Lung microvascular endothelial cell (primary cell): Measurements from ENCODE around the gene DTX1. TPM values are rescaled to one million over a fixed set of nuclear protein-coding genes. Genes with fewer than 3 reads are reported as not detected.

ENCODE experiments used
- DNase-seq, 2 donors: peaks; one replicate each; pipeline versions ENCODE4 v3.0.0 to v3.0.0-alpha.2; 2010; ENCODE audit warnings: low read depth in 2 of 2
- total RNA-seq: library from RNA; depleted of rRNA; stranded (reverse); fragments of >200 nt; gene quantifications from 2 replicates; pipeline ENCODE4 v1.2.1, GENCODE V29; 2014

The DTX1 gene
- total RNA-seq, 1 donor from 2014 or later: 4.6 TPM

- no peak for DNase-seq
Measured at GRCh38 chr12:113055594-113056380, 743 bp upstream of the DTX1 start.

GRCh38 chr12:113056381-113056630 lies 224 bp upstream of the DTX1 start:
- no peak for DNase-seq

GRCh38 chr12:113057565-113058485 lies 1.3 kb downstream of the DTX1 start:
- no peak for DNase-seq

GRCh38 chr12:113058553-113058952 lies 2.0 kb downstream of the DTX1 start:
- no peak for DNase-seq

GRCh38 chr12:113059071-113059595 lies 2.6 kb downstream of the DTX1 start:
- DNase-seq: no peak

GRCh38 chr12:113060336-113060960 lies 3.9 kb downstream of the DTX1 start:
- no peak for DNase-seq

GRCh38 chr12:113061061-113061694 lies 4.6 kb downstream of the DTX1 start:
- DNase-seq: peak in 1 of 2 donors; percentile 27

GRCh38 chr12:113062502-113063395 lies 6.2 kb downstream of the DTX1 start:
- DNase-seq: no peak

GRCh38 chr12:113063396-113064350 lies 7.1 kb downstream of the DTX1 start:
- no peak for DNase-seq

GRCh38 chr12:113064395-113065125 lies 8.0 kb downstream of the DTX1 start:
- no peak for DNase-seq

- DNase-seq: peak; percentile 19 to 26
Measured at GRCh38 chr12:113065126-113066007, 8.8 kb downstream of the DTX1 start.

- DNase-seq: no peak
Measured at GRCh38 chr12:113066813-113067400, 10.4 kb downstream of the DTX1 start.

- no peak for DNase-seq
Measured at GRCh38 chr12:113067987-113068935, 11.7 kb downstream of the DTX1 start.

- DNase-seq: no peak
Measured at GRCh38 chr12:113069149-113069548, 12.6 kb downstream of the DTX1 start.

- DNase-seq: no peak
Measured at GRCh38 chr12:113069751-113070116, 13.2 kb downstream of the DTX1 start.
